Tibial artery (tissue), 4 donors: ENCODE results near the gene PLXNA4.

ENCODE experiments used
- DNase-seq, 2 donors: peaks; one replicate each; pipeline ENCODE4 v3.0.0-alpha.2; 2019
- H3K27ac ChIP-seq, 2 donors: fragments of 200-600 bp; sonication (generic) in 1 of 2; 1 replicate in 1 of 2; 2 replicates in 1 of 2; pipeline ENCODE4 v1.5.1; 2018 to 2019; ENCODE audit warnings: mild to moderate bottlenecking in 1 of 2
- H3K27me3 ChIP-seq, 2 donors: fragments of 200-600 bp; sonication (generic) in 1 of 2; one replicate each; pipeline versions ENCODE4 v1.5.1 to v1.6.0; 2016 to 2019
- H3K36me3 ChIP-seq, 3 donors: fragments of 200-600 bp; sonication (generic) in 2 of 3; one replicate each; pipeline ENCODE4 v1.5.1; 2016 to 2019; ENCODE audit warnings: mild to moderate bottlenecking in 2 of 3
- H3K4me1 ChIP-seq, 4 donors: fragments of 200-600 bp; sonication (generic) in 2 of 4; 1 replicate in 3 of 4; 2 replicates in 1 of 4; pipeline ENCODE4 v1.5.1; 2016 to 2019
- H3K4me3 ChIP-seq, 2 donors: fragments of 200-600 bp; sonication (generic) in 1 of 2; 1 replicate in 1 of 2; 2 replicates in 1 of 2; pipeline ENCODE4 v1.5.1; 2018 to 2019; ENCODE audit warnings: mild to moderate bottlenecking in 2 of 2
- H3K9me3 ChIP-seq, 3 donors: fragments of 200-600 bp; sonication (generic) in 1 of 3; one replicate each; pipeline ENCODE4 v1.5.1; 2016 to 2019
- CTCF ChIP-seq, 2 experiments: fragments of 200-600 bp in 1 of 2; fragments of 450-650 bp in 1 of 2; IDR thresholded peaks; one replicate each; pipeline ENCODE4 v1.5.1; 2017 to 2019; ENCODE audit warnings: antibody characterized with exemption in 2 of 2, mild to moderate bottlenecking in 1 of 2, moderate library complexity in 1 of 2
- intact Hi-C: fragments of 100-400 bp; cut with DNase I; formaldehyde crosslinking; loops from one replicate; pipeline ENCODE4 v1.15.0; 2023; ENCODE audit warnings: low total_unique reads

Gene PLXNA4

GRCh38 chr7:132280335-132280734 lies 295.9 kb downstream of the PLXNA4 start:
- no peaks in the 10 kb centered on the region for H3K4me1 ChIP-seq
- no peak overlapping the region for H3K4me3 ChIP-seq
- no peaks in the 10 kb centered on the region for H3K9me3 ChIP-seq
- intact Hi-C loops: no loop called here
- no peaks in the 10 kb centered on the region for H3K36me3 ChIP-seq
- H3K27me3 ChIP-seq: no peaks in the 10 kb centered on the region
- no peak overlapping the region for H3K27ac ChIP-seq
- no peak for TF ChIP-seq CTCF (IDR thresholded peaks at IDR 0.05)
- DNase-seq: no peak

GRCh38 chr7:132279718-132280117 lies 296.6 kb downstream of the PLXNA4 start:
- Histone ChIP-seq H3K4me1 (no peaks in the 10 kb centered on the region), H3K4me3 (no peak overlapping the region), H3K36me3 (no peaks in the 10 kb centered on the region), H3K27me3 (no peaks in the 10 kb centered on the region), H3K9me3 (no peaks in the 10 kb centered on the region), H3K27ac (no peak overlapping the region)
- DNase-seq: no peak
- TF ChIP-seq CTCF (IDR thresholded peaks at IDR 0.05): no peak
- intact Hi-C loops: no loop called here

- intact Hi-C loops: no loop called here
- no peaks in the 10 kb centered on the region for H3K9me3 ChIP-seq
- H3K4me1 ChIP-seq: no peaks in the 10 kb centered on the region
- no peak overlapping the region for H3K27ac ChIP-seq
- TF ChIP-seq CTCF (IDR thresholded peaks at IDR 0.05): no peak
- H3K27me3 ChIP-seq: no peaks in the 10 kb centered on the region
- no peak for DNase-seq
- no peak overlapping the region for H3K4me3 ChIP-seq
- no peaks in the 10 kb centered on the region for H3K36me3 ChIP-seq
These were observed 299.1 kb downstream of the PLXNA4 start for GRCh38 chr7:132276976-132277725.

- H3K36me3 ChIP-seq: no peaks in the 10 kb centered on the region
- H3K27ac ChIP-seq: no peak overlapping the region
- H3K4me1 ChIP-seq: no peaks in the 10 kb centered on the region
- TF ChIP-seq CTCF (IDR thresholded peaks at IDR 0.05): no peak
- H3K9me3 ChIP-seq: no peaks in the 10 kb centered on the region
- DNase-seq: no peak
- no peak overlapping the region for H3K4me3 ChIP-seq
- H3K27me3 ChIP-seq: no peaks in the 10 kb centered on the region
- intact Hi-C loops: no loop called here
These were observed 300.0 kb downstream of the PLXNA4 start for GRCh38 chr7:132276234-132276630.

- intact Hi-C loops: no loop called here
- no peak for TF ChIP-seq CTCF (IDR thresholded peaks at IDR 0.05)
- no peaks in the 10 kb centered on the region for H3K9me3 ChIP-seq
- H3K27ac ChIP-seq: no peak overlapping the region
- no peak overlapping the region for H3K4me3 ChIP-seq
- no peaks in the 10 kb centered on the region for H3K36me3 ChIP-seq
- H3K4me1 ChIP-seq: no peaks in the 10 kb centered on the region
- H3K27me3 ChIP-seq: no peaks in the 10 kb centered on the region
- no peak for DNase-seq
These were observed 300.6 kb downstream of the PLXNA4 start for GRCh38 chr7:132275416-132276233.
